GM18505 (cell line): ENCODE data around the gene PCGF2.

Experiments
- ATAC-seq: cut with Tn5 transposase; IDR thresholded peaks from one replicate; pipeline ENCODE4 v1.9.1; 2021; ENCODE audit not compliant: unreplicated experiment
- POLR2A ChIP-seq: IDR thresholded peaks from 4 replicates; pipeline ENCODE4 v1.6.1; 2011; ENCODE audit warnings: borderline replicate concordance; ENCODE audit not compliant: insufficient read depth, insufficient read length; ENCODE audit errors: extremely low read depth

PCGF2 gene

DNA sequence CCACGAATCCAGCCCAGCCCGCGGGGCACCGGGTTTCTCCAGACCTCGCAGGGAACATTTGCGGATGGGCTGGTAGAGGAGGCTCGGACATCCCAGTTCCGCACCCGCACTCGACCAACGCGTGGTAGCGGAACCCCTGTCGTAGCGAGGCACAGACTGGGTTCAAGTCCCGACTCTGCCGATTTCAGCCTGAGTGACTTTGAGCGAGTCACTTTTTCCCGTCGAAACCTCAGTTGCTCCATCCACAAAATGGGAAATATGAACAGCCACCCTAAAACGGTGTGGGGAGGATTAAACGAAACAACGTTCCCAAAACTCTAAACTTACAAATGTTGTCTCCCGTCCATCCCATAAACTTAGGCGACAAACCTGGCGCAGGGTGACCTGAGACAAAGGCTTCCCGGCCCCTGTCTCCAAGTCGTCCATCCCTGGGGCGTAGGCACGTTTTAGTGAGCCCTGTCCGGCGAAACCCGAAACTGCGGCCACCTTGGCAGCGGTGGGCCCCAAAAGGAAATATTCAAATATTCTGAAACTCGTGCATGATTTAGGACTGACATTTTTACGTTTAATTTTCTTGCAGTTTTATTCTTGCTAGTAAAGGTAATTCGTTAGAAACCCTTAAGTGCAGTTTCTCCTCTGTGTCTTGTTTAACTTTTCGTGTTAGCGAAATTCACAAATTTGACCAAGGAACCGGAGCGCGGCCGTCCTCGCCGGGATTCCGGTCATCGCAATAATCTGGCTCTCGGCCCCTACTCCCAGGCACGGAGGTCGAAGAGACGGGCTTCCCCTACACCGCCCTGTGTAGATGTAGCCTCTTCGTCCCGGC is 45.0 kb downstream of the PCGF2 start:
- no peak for ATAC-seq

GRCh38 chr17:38702166-38702915 is 45.8 kb downstream of the PCGF2 start:
- peak; percentile 23 for ATAC-seq
- peak; percentile 88 for TF ChIP-seq POLR2A

More for the DNA sequence above, 45.0 kb downstream of the PCGF2 start:
- TF ChIP-seq POLR2A = peak; percentile 40

DNA sequence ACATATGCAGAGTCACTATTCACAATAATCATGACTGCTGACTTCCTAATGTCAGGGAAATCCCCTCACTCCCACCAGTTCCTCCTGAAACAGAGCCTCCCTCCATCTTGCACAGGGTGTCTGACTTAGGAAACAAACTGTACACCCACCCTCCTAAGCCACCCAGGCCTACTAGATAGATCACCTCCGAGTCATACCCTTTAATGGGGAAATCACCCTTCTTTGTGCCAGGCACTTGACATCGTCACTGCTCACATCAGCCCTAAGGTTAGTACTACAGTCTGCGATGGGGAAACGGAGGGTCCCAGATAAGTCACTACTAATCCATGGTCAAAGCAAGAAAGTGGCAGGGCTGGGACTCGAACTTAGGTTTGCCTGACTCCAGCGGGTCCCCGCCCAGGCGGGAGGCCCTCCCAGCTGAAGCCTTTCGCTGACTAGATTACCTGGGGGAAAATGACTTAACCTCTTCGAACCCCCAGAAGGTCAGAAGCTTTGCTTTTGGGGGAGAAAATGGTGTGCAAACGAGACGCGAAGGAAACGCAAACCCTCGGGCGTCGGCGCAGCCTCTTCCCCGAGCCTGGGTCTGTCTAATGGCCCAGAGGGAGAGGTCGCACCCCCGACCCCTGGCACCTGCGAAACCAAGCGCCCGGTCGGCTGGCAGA is 46.5 kb downstream of the PCGF2 start:
- ATAC-seq = peak; percentile 23
- TF ChIP-seq POLR2A = no peak

- no peak for ATAC-seq
- TF ChIP-seq POLR2A = no peak
Observed at GRCh38 chr17:38698760-38699159, 49.4 kb downstream of the PCGF2 start.

DNA sequence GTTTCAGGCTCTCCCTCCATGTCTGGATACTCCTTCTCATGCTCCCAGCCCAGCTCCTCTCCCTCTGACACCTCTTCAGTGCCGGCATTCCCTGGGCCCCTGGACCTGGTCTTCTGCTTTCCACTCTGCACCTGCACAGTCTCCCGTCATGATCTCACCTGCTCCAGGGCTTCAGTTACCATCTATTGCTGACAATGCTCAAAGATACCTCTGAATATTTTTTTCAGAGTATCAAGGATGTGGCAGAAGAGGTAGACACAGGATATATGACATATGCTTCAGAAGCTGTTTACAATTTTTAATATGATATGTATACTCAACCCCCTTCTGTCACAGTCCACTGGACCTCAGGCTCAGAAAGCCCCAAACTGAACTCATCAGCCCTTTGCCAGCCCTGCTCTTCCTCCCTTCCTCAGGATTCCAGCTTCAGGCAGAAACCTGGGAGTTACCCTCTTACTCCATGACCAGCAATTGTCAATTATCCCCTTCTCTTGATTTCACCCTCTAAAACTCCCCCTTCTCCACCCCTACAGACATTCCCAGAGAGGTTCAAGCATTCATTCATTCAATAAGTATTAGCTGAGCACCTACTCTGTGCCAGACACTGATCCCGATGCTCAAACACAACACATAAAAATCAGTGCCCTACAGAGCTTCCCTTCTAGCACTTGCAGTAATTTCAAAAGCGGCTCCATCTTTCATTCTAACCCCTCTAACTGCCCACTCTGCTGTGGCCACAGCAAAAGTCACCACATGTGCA is 50.9 kb downstream of the PCGF2 start:
- ATAC-seq = no peak
- no peak for TF ChIP-seq POLR2A

GRCh38 chr17:38693700-38694329 is 54.3 kb downstream of the PCGF2 start:
- no peak for TF ChIP-seq POLR2A
- no peak for ATAC-seq

DNA sequence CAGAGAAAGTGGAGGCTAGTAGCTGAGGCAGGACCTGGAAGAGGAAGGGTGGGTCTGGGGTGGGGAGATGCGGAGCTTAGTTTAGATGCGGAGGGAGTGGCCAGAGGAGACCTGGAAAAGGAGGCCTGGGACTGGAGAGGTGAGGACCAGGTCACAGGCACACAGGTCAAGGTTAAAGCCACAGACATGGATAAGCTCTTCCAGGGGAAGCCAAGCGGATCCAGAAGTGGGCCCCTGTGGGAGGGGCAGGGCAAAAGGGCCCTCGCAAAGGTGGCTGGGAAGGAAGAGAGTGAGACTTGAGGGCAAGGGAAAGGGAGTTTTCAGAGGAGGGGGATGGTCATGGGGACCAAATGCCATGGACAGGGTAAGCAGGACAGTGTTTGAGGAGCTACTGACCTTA is 57.0 kb downstream of the PCGF2 start:
- no peak for ATAC-seq
- TF ChIP-seq POLR2A = no peak

DNA sequence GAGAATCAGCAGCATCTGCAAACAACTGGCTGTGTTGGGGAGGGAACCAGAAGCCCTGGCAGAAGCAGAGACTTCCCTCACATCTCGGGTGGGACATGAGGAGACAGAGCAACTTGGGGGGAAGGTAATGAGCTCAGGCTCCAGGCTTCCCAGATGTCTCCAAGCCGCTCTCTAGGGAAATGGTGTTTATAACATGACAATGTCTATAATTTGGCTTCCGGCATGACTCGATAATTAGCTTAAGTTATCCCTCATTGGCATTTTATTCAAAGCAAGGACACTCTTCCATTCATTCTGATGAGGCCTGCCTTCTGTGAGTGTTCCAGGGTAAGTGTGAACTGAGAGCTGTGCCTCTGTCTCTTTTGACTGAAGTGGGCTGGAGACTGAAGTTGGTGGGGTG is 57.8 kb downstream of the PCGF2 start:
- no peak for ATAC-seq
- TF ChIP-seq POLR2A = no peak

DNA sequence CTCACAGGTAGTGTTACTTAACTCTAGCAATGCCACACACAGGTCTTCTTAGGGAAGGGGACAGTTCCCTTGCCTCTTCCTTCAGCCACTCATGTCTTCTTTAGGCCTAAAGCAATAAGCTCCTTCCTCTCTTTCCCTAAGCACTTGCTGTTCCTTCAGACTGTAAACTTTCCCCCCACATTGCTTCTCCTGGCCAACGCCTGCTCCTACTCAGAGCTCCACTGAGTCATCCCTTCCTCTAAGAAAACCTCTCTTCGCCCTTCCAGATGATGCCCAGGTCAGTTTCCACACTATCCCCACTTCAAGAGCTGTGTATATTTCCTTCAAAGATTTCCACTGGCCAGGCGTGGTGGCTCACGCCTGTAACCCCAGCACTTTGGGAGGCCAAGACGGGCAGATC is 60.9 kb downstream of the PCGF2 start:
- ATAC-seq = no peak
- no peak for TF ChIP-seq POLR2A

- no peak for ATAC-seq
- TF ChIP-seq POLR2A = no peak
Observed at GRCh38 chr17:38685491-38685890, 62.6 kb downstream of the PCGF2 start.
